ENCODE data around the gene CPA2.
"Not testable (repeated sequence)": the region's sequence is repeated elsewhere in the genome, so short reads cannot be mapped to it uniquely, and the experiment has no call there.

Gene CPA2

DNA sequence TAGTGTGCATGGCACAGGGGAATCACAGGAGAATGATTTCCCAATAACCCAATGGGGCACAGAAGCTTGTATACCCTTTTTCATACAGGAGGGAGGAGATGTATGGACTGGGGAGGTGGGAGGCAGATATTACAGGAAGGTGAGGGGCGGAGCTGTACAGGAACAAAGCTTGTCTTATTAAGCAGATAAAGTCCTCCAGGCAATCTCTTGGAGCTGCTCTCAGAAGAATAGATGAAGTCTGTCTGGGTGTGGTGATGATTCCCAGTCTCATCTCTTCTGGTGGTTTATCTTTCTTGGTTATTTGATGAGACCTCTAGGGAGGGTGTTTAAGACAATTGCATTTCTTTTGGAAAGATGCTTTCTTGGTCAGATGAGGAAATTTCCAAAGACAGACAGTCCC is 52.9 kb downstream of the CPA2 start:
- no peak for DNase-seq (ENCODE audit: low spot score)

DNA sequence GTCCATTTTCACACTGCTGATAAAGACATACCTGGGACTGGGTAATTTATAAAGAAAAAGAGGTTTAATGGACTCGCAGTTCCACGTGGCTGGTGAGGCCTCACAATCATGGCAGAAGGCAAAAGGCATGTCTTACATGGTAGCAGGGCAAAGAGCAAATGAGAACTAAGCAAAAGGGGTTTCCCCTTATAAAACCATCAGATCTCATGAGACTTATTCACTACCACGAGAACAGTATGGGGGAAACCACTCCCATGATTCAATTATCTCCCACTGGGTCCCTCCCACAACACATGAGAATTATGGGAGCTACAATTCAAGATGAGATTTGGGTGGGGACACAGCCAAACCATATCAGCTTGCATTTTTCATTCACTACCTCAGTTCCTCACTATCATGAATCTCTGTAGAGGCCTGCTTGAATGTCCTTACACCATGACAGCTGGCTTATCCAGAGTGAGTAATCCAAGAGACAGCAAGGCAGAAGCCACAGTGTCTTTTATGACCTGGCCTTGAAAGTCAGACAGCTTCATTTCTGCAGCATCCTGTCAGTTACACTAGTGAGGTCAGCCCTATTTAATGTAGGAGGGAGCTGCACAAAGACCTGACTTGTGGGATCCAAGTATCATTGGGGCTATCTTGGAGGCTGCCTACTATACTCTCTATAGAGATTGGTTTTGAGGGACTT is 55.0 kb downstream of the CPA2 start:
- DNase-seq (ENCODE audit: low spot score), result not testable (repeated sequence)

DNA sequence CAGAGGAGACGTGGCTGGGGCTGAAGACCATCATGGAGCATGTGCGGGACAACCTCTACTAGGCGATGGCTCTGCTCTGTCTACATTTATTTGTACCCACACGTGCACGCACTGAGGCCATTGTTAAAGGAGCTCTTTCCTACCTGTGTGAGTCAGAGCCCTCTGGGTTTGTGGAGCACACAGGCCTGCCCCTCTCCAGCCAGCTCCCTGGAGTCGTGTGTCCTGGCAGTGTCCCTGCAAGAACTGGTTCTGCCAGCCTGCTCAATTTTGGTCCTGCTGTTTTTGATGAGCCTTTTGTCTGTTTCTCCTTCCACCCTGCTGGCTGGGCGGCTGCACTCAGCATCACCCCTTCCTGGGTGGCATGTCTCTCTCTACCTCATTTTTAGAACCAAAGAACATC is 56.0 kb downstream of the CPA2 start:
- no peak for DNase-seq (ENCODE audit: low spot score)

DNA sequence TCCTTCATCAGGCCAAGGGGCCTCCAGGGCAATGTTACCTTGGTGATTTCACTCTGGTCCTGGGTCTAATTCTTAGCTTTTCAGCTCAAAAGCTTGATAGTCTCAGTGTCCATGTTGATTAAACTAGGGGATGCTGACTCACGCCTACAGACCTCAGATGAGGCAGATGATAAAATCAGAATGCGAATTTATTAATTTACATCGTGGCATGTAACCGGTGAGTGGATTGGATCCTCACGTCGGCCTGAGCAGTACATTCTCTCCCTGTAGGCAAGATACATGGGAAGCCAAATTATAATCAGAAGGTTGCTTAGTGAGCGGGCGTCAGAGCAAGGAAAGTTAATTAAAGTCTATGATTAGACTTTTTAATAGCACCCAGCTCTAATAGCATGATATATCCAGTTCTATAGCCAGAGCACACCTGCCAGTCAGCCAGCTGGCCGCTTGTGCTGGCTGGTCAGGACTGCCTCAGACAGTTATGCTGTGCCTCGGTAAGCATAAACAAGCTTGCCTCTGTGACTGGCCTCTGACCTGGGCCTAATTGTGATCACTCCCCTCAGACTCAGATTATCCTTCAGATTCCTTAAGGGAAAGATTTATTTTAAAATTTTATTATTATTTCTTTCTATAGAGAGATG is 57.8 kb downstream of the CPA2 start:
- no peak for DNase-seq (ENCODE audit: low spot score)

DNA sequence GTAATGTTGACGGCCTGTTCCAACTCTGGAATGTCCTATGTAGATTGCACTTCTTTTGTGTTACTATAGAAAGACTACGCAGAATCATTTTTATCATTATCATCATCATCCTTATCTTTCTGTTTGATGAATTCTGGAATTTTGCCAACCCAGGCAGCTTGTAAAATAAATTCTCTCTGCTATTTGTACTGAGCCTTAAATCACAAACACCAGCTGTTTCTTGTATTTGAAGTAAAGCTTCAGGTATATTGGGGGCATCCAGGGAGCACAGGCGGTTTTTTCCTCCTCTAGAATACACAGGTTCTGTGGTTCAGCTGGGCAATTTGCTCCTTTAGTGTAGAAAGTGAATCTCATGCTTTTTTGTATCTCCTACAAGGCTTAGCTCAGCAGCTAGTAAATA is 63.0 kb downstream of the CPA2 start:
- no peak for DNase-seq (ENCODE audit: low spot score)

DNA sequence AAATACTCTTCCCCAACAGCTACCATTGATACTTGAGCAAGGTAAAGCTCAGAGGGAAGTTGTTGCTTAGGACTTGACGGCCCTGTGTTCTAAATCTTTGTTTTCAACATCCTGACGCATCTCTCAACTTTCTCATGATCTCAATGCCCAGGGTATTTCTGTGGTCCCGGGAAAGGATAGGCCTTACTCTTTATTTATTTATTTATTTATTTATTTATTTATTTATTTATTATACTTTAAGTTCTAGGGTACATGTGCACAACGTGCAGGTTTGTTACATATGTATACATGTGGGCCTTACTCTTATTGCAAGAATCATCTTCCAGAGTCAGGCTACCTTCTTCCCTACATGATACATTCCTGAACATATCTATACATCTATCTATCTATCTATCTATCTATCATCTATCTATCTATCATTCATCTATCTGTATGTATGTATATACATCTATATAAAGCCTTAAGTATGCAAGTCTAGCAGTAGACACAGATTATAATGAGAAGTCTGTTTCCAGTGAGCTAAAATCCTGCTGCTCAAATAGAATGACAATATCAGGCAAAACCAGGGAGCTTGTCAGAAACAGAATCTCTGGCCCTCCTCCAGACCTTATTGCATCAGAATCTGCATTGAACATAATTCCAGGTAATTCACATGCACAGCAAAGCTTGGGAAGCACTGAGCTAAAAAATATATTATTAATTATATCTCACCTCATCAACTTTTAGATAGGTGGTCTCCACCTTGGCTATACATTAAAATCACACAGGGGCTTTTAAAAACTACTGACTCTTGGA is 65.8 kb downstream of the CPA2 start:
- DNase-seq (ENCODE audit: low spot score), result no peak

DNA sequence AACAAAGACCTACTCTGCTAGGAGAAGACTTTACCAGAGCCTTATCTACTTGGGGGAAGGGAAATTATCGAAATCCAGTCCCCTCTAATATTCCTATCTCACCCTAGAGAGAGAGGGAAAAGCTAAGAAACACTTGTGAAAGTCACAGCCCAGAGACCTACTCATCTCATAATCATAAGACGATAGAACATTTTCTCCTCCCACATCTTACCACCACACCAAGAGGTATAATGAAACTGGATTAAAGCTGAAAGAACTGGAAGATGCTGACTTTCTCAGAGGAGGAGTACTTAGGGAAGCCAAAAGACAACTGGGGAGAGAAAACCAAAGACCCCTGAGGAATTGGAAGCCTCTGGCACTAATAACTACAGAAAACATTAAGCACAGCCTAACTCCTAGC is 67.2 kb downstream of the CPA2 start:
- DNase-seq (ENCODE audit: low spot score), result no peak

DNA sequence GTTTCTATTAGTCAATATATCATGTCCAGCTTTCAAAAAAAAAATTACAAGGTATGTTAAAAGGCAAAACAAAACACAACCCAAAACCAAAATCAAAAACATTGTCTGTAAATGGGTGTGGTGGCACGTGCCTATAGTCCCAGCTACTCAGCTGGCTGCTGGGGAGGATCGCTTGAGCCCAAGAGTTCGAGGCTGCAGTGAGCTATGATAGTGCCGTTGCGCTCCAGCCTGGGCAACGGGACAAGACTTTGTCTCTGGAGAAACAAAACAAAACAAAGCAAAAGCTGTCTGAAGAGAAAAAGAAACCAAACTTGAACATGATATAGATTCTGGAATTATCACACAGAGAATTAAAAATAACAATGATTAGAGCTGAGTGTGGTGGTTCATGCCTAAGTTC is 67.6 kb downstream of the CPA2 start:
- DNase-seq (ENCODE audit: low spot score), result no peak

DNA sequence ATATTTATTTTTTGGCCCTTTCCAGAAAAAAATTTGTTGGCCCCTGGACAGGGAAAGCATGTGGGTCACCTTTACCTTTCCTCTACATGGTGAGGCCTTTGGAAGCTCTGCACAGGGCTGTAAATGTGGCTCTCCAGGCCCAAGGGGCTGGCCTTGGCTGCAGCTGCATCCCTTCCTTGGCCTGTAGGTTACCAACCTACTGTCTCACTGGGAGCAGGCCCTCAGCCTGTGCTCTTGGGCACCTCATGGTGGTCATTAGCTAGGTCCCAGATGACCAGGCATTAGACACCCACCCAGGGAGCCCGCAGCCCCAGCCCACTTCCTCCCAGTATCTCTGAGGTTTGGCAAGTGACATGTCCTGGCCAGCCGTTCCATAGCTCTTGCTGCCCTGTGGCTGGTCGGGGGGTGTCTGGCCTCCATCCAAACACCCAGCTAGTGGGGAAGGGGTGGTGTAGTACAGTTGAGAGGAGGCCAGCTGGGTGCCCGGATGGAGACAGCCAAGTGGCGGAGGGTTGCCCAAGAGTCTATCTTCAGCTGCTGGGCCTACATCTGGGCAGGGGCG is 70.8 kb downstream of the CPA2 start:
- no peak for DNase-seq (ENCODE audit: low spot score)

DNA sequence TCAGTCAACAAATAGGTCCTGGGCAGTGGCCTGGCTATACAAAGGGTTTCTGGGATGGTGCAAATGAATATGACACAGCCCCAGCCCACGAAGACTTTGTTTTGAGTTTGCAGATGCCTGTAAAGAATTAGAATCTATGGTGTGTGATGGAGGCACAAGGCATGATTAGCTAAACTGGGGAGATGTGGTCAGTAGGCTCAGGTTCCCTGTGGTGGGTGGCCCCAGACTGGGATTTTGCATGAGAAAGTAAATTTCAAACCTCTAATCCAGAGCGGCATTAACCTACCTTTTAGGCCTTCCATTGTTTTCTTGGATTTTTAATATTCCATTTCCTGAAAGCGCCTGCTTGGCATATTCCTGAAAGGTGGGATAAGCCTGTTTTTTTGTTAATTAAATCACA is 71.6 kb downstream of the CPA2 start:
- DNase-seq (ENCODE audit: low spot score), result no peak

Data from iPS-NIHi11 (cell line).